GM13977 (cell line): ENCODE measurements around the gene ME2.
"Not testable (repeated sequence)": the region's sequence is repeated elsewhere in the genome, so short reads cannot be mapped to it uniquely, and the experiment has no call there.

Experiments used
- DNase-seq: peaks from one replicate; pipeline ENCODE4 v3.0.0; 2012; ENCODE audit warnings: low spot score
- CTCF ChIP-seq: IDR thresholded peaks from 2 replicates; pipeline ENCODE4 v1.5.1; 2012; ENCODE audit warnings: mild to moderate bottlenecking, control low read depth; ENCODE audit not compliant: insufficient read depth; ENCODE audit errors: extremely low read depth, missing control alignments
- in situ Hi-C: fragments of 300-500 bp; cut with MboI; formaldehyde crosslinking; loops from one replicate; pipeline ENCODE4 v1.12.0; 2022; ENCODE audit warnings: low sequenced_read_pairs, low pct_unique_long_range_greater_than_20kb, mixed read lengths, inconsistent platforms; ENCODE audit not compliant: unreplicated experiment

ME2 gene

GRCh38 chr18:50933684-50934083 lies 54.8 kb downstream of the ME2 start:
- in situ Hi-C loops = no loop called here
- no peak for TF ChIP-seq CTCF
- DNase-seq = no peak

GRCh38 chr18:50934545-50935211 lies 55.8 kb downstream of the ME2 start:
- in situ Hi-C loops = no loop called here

GRCh38 chr18:50935493-50936191 lies 56.7 kb downstream of the ME2 start:
- TF ChIP-seq CTCF = no peak
- in situ Hi-C loops = no loop called here
- no peak for DNase-seq

More at GRCh38 chr18:50934545-50935211, 55.8 kb downstream of the ME2 start:
- DNase-seq = no peak
- TF ChIP-seq CTCF = no peak

- no peak for DNase-seq
- in situ Hi-C loops = no loop called here
- no peak for TF ChIP-seq CTCF
These were observed 58.3 kb downstream of the ME2 start for GRCh38 chr18:50937183-50937582.

GRCh38 chr18:50938912-50939311 lies 60.0 kb downstream of the ME2 start:
- no peak for TF ChIP-seq CTCF
- in situ Hi-C loops = no loop called here
- DNase-seq = no peak

GRCh38 chr18:50944245-50944932 lies 65.5 kb downstream of the ME2 start:
- in situ Hi-C loops = no loop called here
- TF ChIP-seq CTCF = no peak
- no peak for DNase-seq

GRCh38 chr18:50945918-50946317 lies 67.0 kb downstream of the ME2 start:
- in situ Hi-C loops, DNase-seq: not testable (repeated sequence)
